BJ (cell line): ENCODE data around the gene SLC25A53. TPM values are rescaled to one million over a fixed set of nuclear protein-coding genes. Genes with fewer than 3 reads are reported as not detected.

Experiments used
- CTCF ChIA-PET: fragments of 350-600 bp; formaldehyde crosslinking; extraction: SDS; loops from one replicate; lab custom pipeline; 2021; ENCODE audit warnings: antibody characterized with exemption, inconsistent platforms; lab: Yijun Ruan, JAX
- POLR2A ChIA-PET: fragments of 300-600 bp; sonication (Branson Sonifier 250); formaldehyde crosslinking; extraction: SDS; loops from one replicate; lab custom pipeline; 2021; ENCODE audit warnings: antibody characterized with exemption; lab: Charles Lee
- DNase-seq: peaks from one replicate; pipeline ENCODE4 v3.0.0-alpha.2; 2011; ENCODE audit warnings: low read depth
- H3K27me3 ChIP-seq: 2 replicates; pipeline ENCODE4 v1.6.0; 2011; ENCODE audit warnings: low read length; ENCODE audit not compliant: control insufficient read depth, insufficient read depth
- H3K36me3 ChIP-seq: 2 replicates; pipeline ENCODE4 v1.5.1; 2011; ENCODE audit warnings: low read length; ENCODE audit not compliant: control insufficient read depth, insufficient read depth
- H3K4me3 ChIP-seq: 2 replicates; pipeline ENCODE4 v1.5.1; 2011; ENCODE audit warnings: low read depth, mild to moderate bottlenecking, control low read depth, low read length
- polyA plus RNA-seq: library from polyadenylated mRNA; depleted of rRNA; stranded (reverse); fragments of >200 nt; gene quantifications from 2 replicates; pipeline ENCODE4 v1.2.3, GENCODE V29; 2011
- TF ChIP-seq, protein P1 (sequence below): IDR thresholded peaks from 2 replicates; pipeline ENCODE4 v1.5.1; 2011; ENCODE audit warnings: low read depth, mild to moderate bottlenecking, control low read depth, inconsistent platforms, low read length, moderate library complexity; ENCODE audit not compliant: insufficient read depth

The SLC25A53 gene
- polyA plus RNA-seq, 1 experiment: 5.0 TPM

DNA sequence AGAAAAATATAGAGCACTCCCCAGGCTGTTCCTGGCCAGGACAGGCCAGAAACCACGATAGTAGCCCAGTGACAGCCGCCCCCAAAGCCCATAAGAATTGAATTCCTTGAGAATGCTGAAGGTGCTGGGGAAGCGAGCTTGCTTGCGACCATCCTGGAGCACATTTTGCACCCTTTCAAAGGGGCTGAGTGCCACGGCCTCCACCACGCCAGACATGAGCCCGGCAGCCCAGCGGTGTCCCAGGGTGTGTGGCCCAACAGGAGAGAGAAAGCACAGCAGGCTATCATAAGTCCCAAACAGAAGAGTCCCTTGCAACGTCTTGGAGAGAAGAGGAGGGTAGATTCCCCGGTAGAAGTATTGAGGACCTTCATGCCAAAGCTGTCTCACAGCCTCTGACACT, 52.1 kb downstream of the SLC25A53 start:
- no peak for DNase-seq
- CTCF ChIA-PET: no interaction called here
- no peaks in the 10 kb centered on the region for H3K36me3 ChIP-seq
- TF ChIP-seq, protein P1, sequence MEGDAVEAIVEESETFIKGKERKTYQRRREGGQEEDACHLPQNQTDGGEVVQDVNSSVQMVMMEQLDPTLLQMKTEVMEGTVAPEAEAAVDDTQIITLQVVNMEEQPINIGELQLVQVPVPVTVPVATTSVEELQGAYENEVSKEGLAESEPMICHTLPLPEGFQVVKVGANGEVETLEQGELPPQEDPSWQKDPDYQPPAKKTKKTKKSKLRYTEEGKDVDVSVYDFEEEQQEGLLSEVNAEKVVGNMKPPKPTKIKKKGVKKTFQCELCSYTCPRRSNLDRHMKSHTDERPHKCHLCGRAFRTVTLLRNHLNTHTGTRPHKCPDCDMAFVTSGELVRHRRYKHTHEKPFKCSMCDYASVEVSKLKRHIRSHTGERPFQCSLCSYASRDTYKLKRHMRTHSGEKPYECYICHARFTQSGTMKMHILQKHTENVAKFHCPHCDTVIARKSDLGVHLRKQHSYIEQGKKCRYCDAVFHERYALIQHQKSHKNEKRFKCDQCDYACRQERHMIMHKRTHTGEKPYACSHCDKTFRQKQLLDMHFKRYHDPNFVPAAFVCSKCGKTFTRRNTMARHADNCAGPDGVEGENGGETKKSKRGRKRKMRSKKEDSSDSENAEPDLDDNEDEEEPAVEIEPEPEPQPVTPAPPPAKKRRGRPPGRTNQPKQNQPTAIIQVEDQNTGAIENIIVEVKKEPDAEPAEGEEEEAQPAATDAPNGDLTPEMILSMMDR: no peak
- POLR2A ChIA-PET: no interaction called here
- H3K4me3 ChIP-seq: no peak overlapping the region
- H3K27me3 ChIP-seq: no peaks in the 10 kb centered on the region

DNA sequence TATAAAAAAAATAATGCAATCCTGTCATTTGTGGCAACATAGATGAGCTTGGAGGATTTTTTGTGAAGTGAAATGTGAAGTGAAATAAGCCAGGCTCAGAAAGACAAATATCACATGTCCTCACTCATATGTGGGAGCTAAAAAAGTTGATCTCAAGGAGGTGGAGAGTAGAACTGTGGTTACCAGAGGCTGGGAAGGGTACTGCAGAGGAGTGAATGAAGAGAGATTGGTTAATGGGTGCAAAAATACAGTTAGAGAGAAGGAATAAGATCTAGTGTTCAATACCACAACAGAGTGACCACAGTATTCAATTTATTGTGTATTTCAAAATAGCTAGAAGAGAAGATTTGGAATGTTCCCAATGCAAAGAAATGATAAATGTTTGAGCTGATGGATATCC, 57.9 kb downstream of the SLC25A53 start:
- no peak overlapping the region for H3K4me3 ChIP-seq
- no peaks in the 10 kb centered on the region for H3K27me3 ChIP-seq
- TF ChIP-seq, protein P1: no peak
- DNase-seq: no peak
- no peaks in the 10 kb centered on the region for H3K36me3 ChIP-seq
- CTCF ChIA-PET: interaction anchor here (0.6 to 3.0 kb wide), 7 partner anchors 9 to 254 kb away, joined by 3 to 13 read pairs (median 4); partner anchors contain the start of gene ZCCHC18
- POLR2A ChIA-PET: no interaction called here

DNA sequence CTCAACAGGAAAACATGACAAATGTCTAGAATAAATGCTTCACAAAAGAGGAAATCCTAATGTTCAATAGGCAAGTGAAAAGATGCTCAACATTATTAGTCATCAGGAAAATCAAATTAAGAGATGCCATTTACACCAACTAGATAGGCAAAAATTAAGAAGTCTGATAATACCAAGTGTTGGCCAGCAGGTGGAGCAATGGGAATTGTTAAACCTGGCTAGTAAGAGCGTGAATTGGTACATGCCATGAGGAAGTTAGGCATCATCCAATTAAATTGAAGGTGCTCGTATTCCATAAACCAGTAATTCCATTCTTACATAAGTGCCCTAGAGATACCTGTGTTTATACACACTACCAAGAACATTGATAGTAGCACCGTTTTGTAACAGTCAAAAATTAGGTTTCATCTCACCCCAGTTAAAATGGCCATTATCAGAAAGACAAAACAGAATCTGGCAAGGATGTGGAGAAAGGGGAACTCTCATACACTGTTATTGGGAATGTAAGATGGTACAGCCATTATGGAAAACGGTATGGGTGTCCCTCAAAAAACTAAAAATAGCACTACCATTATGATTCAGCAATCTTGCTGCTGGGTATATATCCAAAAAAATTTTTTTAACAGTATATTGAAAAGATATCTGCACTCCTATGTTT, 58.5 kb downstream of the SLC25A53 start:
- Histone ChIP-seq H3K27me3 (no peaks in the 10 kb centered on the region), H3K4me3 (no peak overlapping the region), H3K36me3 (no peaks in the 10 kb centered on the region)
- ChIA-PET CTCF (interaction anchor here (0.6 to 3.0 kb wide), 5 partner anchors 9 to 173 kb away, joined by 3 to 13 read pairs (median 4); partner anchors contain the start of gene ZCCHC18), POLR2A (no interaction called here)
- TF ChIP-seq, protein P1: peak; percentile 49
- no peak for DNase-seq

DNA sequence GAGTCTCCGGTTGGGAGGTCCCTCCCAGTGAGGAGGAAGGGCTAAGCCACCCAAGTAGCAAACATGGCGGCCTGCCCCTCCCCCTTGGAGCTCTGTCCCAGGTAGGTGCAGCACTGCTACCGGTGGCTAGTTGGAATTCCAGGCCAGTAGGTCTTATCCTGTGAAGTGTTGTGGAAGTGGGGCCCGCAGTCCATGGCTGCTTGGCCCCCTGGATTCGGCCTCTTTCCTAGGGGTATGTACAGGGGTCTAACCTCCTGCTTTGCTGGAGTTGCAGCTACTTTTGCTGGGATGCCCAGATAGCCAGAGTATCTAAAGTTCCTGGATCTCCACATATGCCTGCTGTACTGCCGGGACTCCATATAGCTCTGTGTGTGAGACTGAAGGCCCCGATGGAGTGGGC, 70.9 kb downstream of the SLC25A53 start:
- CTCF ChIA-PET: no interaction called here
- no peak for DNase-seq
- no peaks in the 10 kb centered on the region for H3K36me3 ChIP-seq
- no peak overlapping the region for H3K4me3 ChIP-seq
- POLR2A ChIA-PET: no interaction called here
- no peaks in the 10 kb centered on the region for H3K27me3 ChIP-seq
- TF ChIP-seq, protein P1: no peak

DNA sequence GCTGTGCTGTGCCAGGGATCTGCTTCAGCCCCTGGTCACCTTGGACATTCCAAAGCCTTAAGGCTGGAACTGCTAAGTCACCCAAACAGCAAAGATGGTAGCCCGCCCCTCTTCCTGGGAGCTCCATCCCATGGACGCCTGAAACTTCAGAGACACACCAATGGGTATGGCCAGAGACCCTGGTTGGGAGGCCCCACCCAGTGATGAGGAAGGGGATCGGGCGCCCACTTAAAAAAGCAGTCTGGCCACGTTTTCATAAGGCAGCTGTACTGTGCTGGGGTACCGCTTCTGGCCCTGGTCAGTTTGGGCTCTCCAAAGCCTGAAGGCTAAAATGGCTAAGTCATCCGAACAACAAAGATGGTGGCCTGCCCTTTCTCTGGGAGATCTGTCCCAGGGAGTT, 71.3 kb downstream of the SLC25A53 start:
- Histone ChIP-seq H3K27me3 (no peaks in the 10 kb centered on the region), H3K36me3 (no peaks in the 10 kb centered on the region), H3K4me3 (no peak overlapping the region)
- POLR2A ChIA-PET: no interaction called here
- CTCF ChIA-PET: no interaction called here
- DNase-seq: no peak
- TF ChIP-seq, protein P1: no peak
